PC-3 (cell line): ENCODE results near the gene TRPM2. TPM values are rescaled to one million over a fixed set of nuclear protein-coding genes. Genes with fewer than 3 reads are reported as not detected.

Experiments
- ATAC-seq: fragments of 200-7000 bp; cut with Tn5 transposase; 2 replicates; pipeline ENCODE4 v1.9.1; 2020; ENCODE audit warnings: mild to moderate bottlenecking, moderate library complexity
- BruUV-seq: library from RNA; stranded (reverse); fragments of 400-500 nt; replicated peaks from 2 replicates; lab custom pipeline; 2021; lab: Mats Ljungman, UMichigan
- CTCF ChIA-PET: fragments of 300-600 bp; sonication (Branson Sonifier 250); formaldehyde crosslinking; loops from one replicate; lab custom pipeline; 2022; ENCODE audit warnings: antibody characterized with exemption; lab: Charles Lee
- POLR2A ChIA-PET: fragments of 300-600 bp; sonication (Branson Sonifier 250); formaldehyde crosslinking; loops from one replicate; lab custom pipeline; 2022; ENCODE audit warnings: antibody characterized with exemption; ENCODE audit not compliant: unreplicated experiment; lab: Charles Lee
- DNase-seq: peaks from one replicate; pipeline ENCODE4 v3.0.0-alpha.2; 2015
- H2AFZ ChIP-seq: fragments of 300-600 bp; sonication (generic); 2 replicates; pipeline ENCODE4 v1.6.0; 2016; ENCODE audit warnings: antibody characterized with exemption, low read length
- H3F3A ChIP-seq: fragments of 300-600 bp; sonication (generic); one replicate; pipeline ENCODE4 v1.6.0; 2017; ENCODE audit warnings: antibody characterized with exemption, low read length, control low read depth, mild to moderate bottlenecking; ENCODE audit not compliant: unreplicated experiment
- H3K27ac ChIP-seq: fragments of 300-600 bp; sonication (generic); 2 replicates; pipeline ENCODE4 v1.5.1; 2016; ENCODE audit warnings: mild to moderate bottlenecking, low read length
- H3K27me3 ChIP-seq: fragments of 300-600 bp; sonication (generic); 2 replicates; pipeline ENCODE4 v1.6.1; 2016; ENCODE audit warnings: low read length, mixed read lengths
- H3K36me3 ChIP-seq: fragments of 300-600 bp; sonication (generic); 2 replicates; pipeline ENCODE4 v1.6.1; 2016; ENCODE audit warnings: low read depth, mixed run types, low read length, mixed read lengths
- H3K4me1 ChIP-seq: fragments of 300-600 bp; sonication (generic); 2 replicates; pipeline ENCODE4 v1.5.1; 2016; ENCODE audit warnings: low read length; ENCODE audit not compliant: insufficient read depth
- H3K4me2 ChIP-seq: fragments of 300-600 bp; sonication (generic); 2 replicates; pipeline ENCODE4 v1.6.0; 2016; ENCODE audit warnings: low read length
- H3K4me3 ChIP-seq: fragments of 300-600 bp; sonication (generic); 2 replicates; pipeline ENCODE4 v1.5.1; 2016; ENCODE audit warnings: mild to moderate bottlenecking, low read length, mixed read lengths
- H3K79me2 ChIP-seq: fragments of 300-600 bp; sonication (generic); 2 replicates; pipeline ENCODE4 v1.6.1; 2017; ENCODE audit warnings: low read length, mixed read lengths
- H3K9ac ChIP-seq: fragments of 300-600 bp; sonication (generic); 2 replicates; pipeline ENCODE4 v1.6.0; 2016; ENCODE audit warnings: mild to moderate bottlenecking, low read length
- H3K9me2 ChIP-seq: fragments of 300-600 bp; sonication (generic); replicated peaks from 2 replicates; pipeline ENCODE4 v1.6.1; 2016; ENCODE audit warnings: mixed run types, low read length, mixed read lengths
- H3K9me3 ChIP-seq: fragments of 300-600 bp; sonication (generic); 2 replicates; pipeline ENCODE4 v1.6.1; 2016; ENCODE audit warnings: low read length, mixed read lengths
- H4K20me1 ChIP-seq: fragments of 300-600 bp; sonication (generic); 2 replicates; pipeline ENCODE4 v1.6.1; 2016; ENCODE audit warnings: low read length, mixed read lengths
- EZH2 ChIP-seq: fragments of 300-600 bp; sonication (generic); IDR thresholded peaks from one replicate; pipeline ENCODE4 v1.6.1; 2017; ENCODE audit warnings: antibody characterized with exemption, mild to moderate bottlenecking, low read length; ENCODE audit not compliant: unreplicated experiment
- EZH2phosphoT487 ChIP-seq: fragments of 300-600 bp; sonication (generic); IDR thresholded peaks from 2 replicates; pipeline ENCODE4 v1.6.1; 2018; ENCODE audit warnings: mild to moderate bottlenecking, antibody characterized with exemption, low read length, borderline replicate concordance
- intact Hi-C: fragments of 100-400 bp; cut with micrococcal nuclease; formaldehyde crosslinking; loops from 2 replicates; pipeline ENCODE4 v1.9.0; 2023
- total RNA-seq: library from RNA; depleted of rRNA; stranded (reverse); fragments of >200 nt; gene quantifications from 2 replicates; pipeline ENCODE4 v1.2.3, GENCODE V29; 2014
- TF ChIP-seq, protein P1 (sequence below): fragments of 300-600 bp; sonication (generic); conservative IDR thresholded peaks from 2 replicates; pipeline ENCODE4 v1.5.1; 2017; ENCODE audit warnings: antibody characterized with exemption, low read depth, mild to moderate bottlenecking, low read length

Gene TRPM2
- total RNA-seq, 1 experiment from 2014 or later = 50.0 TPM

DNA sequence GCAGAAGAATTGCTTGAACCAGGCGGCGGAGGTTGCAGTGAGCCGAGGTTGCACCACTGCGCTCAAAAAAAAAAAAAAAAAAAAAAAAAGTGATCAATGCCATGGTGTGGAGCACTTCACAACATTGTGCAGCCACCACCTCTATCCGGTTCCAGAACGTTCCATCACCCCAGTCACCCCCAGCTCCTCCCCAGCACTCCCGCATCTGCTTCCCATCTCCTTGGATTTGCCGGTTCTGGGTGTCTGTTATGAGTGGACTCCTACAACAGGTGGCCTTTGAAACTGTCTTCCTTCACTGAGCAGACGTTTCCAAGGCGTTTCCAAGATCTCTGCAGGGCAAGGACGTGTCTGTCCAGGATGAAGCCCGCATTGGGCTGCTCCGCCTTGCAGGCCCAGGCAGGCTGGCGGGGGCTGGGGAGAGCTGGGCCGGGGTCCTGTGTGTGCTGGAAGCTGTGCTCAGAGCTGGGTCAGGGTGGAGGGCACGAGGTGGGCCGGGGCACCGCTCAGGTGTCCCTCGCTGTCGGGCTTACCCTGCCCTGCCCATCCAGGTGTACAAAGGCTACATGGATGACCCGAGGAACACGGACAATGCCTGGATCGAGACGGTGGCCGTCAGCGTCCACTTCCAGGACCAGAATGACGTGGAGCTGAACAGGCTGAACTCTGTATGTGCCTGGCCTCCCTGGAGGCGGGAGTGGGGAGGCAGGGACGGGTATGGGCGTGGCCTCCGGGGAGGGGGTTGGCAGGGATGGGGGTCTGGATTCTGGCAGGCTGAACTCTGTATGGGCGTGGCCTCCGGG is 87.0 kb downstream of the TRPM2 start:
- no peak overlapping the region for H3K4me2 ChIP-seq
- DNase-seq = no peak
- CTCF ChIA-PET = no interaction called here

DNA sequence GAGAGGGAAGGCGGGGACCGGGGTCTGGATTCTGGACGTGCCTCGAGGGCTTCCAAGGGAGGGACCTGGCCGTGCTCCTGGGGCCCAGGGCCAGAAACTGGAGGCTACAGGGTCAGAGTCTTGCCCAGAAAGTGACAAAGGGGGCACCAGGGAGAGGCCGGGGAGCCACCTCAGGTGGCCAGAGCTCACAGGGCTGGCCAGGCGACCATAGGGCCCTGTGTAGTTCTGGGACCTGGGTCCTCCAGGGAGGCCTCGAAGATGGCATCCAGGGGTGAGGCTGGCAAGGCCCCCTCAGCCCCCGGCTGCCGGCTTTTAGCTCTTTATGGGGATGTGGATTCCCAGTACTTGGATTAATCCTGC is 87.6 kb downstream of the TRPM2 start:
- ChIA-PET POLR2A (no interaction called here), CTCF (no interaction called here)
- Histone ChIP-seq H4K20me1 (no peaks in the 10 kb centered on the region), H3K9me2 (no peaks in the 10 kb centered on the region), H3K4me3 (no peak overlapping the region), H3K79me2 (no peaks in the 10 kb centered on the region), H3K36me3 (no peaks in the 10 kb centered on the region), H3K27me3 (no peaks in the 10 kb centered on the region), H3K9ac (no peak overlapping the region), H3K4me2 (no peak overlapping the region), H3K4me1 (no peaks in the 10 kb centered on the region), H2AFZ (no peak overlapping the region), H3F3A (no peaks in the 10 kb centered on the region), H3K27ac (no peak overlapping the region), H3K9me3 (no peaks in the 10 kb centered on the region)
- intact Hi-C loops = no loop called here
- DNase-seq = no peak
- TF ChIP-seq EZH2phosphoT487 (no peak), EZH2 (no peak)
- TF ChIP-seq, protein P1, sequence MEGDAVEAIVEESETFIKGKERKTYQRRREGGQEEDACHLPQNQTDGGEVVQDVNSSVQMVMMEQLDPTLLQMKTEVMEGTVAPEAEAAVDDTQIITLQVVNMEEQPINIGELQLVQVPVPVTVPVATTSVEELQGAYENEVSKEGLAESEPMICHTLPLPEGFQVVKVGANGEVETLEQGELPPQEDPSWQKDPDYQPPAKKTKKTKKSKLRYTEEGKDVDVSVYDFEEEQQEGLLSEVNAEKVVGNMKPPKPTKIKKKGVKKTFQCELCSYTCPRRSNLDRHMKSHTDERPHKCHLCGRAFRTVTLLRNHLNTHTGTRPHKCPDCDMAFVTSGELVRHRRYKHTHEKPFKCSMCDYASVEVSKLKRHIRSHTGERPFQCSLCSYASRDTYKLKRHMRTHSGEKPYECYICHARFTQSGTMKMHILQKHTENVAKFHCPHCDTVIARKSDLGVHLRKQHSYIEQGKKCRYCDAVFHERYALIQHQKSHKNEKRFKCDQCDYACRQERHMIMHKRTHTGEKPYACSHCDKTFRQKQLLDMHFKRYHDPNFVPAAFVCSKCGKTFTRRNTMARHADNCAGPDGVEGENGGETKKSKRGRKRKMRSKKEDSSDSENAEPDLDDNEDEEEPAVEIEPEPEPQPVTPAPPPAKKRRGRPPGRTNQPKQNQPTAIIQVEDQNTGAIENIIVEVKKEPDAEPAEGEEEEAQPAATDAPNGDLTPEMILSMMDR = no peak
- ATAC-seq = no peak
- BruUV-seq = no TSS peak

More for the DNA sequence above, 87.0 kb downstream of the TRPM2 start:
- Histone ChIP-seq H3K9me3 (no peaks in the 10 kb centered on the region), H3K4me1 (no peaks in the 10 kb centered on the region), H3K9me2 (no peaks in the 10 kb centered on the region), H3K27me3 (no peaks in the 10 kb centered on the region), H3K4me3 (no peak overlapping the region), H3K9ac (no peak overlapping the region), H3F3A (no peaks in the 10 kb centered on the region), H4K20me1 (no peaks in the 10 kb centered on the region), H3K79me2 (no peaks in the 10 kb centered on the region), H3K27ac (no peak overlapping the region), H3K36me3 (no peaks in the 10 kb centered on the region), H2AFZ (no peak overlapping the region)
- intact Hi-C loops = no loop called here
- TF ChIP-seq, protein P1 = no peak
- no peak for TF ChIP-seq EZH2phosphoT487
- POLR2A ChIA-PET = no interaction called here
- BruUV-seq = no TSS peak
- ATAC-seq = no peak

DNA sequence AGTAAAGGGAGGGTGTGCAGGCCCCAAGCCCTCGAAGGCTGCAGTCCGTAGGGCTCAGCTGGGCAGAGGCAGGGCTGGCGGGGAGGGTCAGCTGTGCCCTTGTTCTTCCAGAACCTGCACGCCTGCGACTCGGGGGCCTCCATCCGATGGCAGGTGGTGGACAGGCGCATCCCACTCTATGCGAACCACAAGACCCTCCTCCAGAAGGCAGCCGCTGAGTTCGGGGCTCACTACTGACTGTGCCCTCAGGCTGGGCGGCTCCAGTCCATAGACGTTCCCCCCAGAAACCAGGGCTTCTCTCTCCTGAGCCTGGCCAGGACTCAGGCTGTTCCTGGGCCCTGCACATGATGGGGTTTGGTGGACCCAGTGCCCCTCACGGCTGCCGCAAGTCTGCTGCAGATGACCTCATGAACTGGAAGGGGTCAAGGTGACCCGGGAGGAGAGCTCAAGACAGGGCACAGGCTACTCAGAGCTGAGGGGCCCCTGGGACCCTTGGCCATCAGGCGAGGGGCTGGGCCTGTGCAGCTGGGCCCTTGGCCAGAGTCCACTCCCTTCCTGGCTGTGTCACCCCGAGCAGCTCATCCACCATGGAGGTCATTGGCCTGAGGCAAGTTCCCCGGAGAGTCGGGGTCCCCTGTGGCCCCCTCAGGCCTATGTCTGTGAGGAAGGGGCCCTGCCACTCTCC is 88.3 kb downstream of the TRPM2 start:
- Histone ChIP-seq H3K4me3 (no peak overlapping the region), H4K20me1 (no peaks in the 10 kb centered on the region), H2AFZ (no peak overlapping the region), H3K9me3 (no peaks in the 10 kb centered on the region), H3K27ac (no peak overlapping the region), H3K9me2 (no peaks in the 10 kb centered on the region), H3K4me2 (no peak overlapping the region), H3K27me3 (no peaks in the 10 kb centered on the region), H3K36me3 (no peaks in the 10 kb centered on the region), H3K9ac (no peak overlapping the region), H3K4me1 (no peaks in the 10 kb centered on the region), H3F3A (no peaks in the 10 kb centered on the region), H3K79me2 (no peaks in the 10 kb centered on the region)
- intact Hi-C loops = no loop called here
- ATAC-seq (no peak), DNase-seq (no peak)
- TF ChIP-seq, protein P1 = no peak
- no peak for TF ChIP-seq EZH2
- TF ChIP-seq EZH2phosphoT487 = no peak
- BruUV-seq = no TSS peak
- POLR2A ChIA-PET = no interaction called here
- CTCF ChIA-PET = no interaction called here
